HL-60/S4 treated with retinoic acid at 250 ng/mL for 4 days and 3 days (cell line): ENCODE measurements around the gene LRPAP1.
"Not testable (repeated sequence)": the region's sequence is repeated elsewhere in the genome, so short reads cannot be mapped to it uniquely, and the experiment has no call there.

Source experiments
- in situ Hi-C: fragments of 300-500 bp; cut with MboI; formaldehyde crosslinking; loops from 2 replicates; pipeline ENCODE4 v1.7.0; 2022; ENCODE audit warnings: low sequenced_read_pairs

Gene LRPAP1

GRCh38 chr4:3520276-3520675 lies 11.9 kb downstream of the LRPAP1 start:
- in situ Hi-C loops: no loop called here

GRCh38 chr4:3519468-3520264 lies 12.6 kb downstream of the LRPAP1 start:
- in situ Hi-C loops: no loop called here

- in situ Hi-C loops: no loop called here
Measured at GRCh38 chr4:3518941-3519340, 13.3 kb downstream of the LRPAP1 start.

- in situ Hi-C loops: no loop called here
Measured at GRCh38 chr4:3518511-3518880, 13.7 kb downstream of the LRPAP1 start.

GRCh38 chr4:3517731-3518510 lies 14.3 kb downstream of the LRPAP1 start:
- in situ Hi-C loops: no loop called here

- in situ Hi-C loops: no loop called here
Measured at GRCh38 chr4:3516836-3517730, 15.1 kb downstream of the LRPAP1 start.

GRCh38 chr4:3516061-3516835 lies 16.0 kb downstream of the LRPAP1 start:
- in situ Hi-C loops: no loop called here

- in situ Hi-C loops: no loop called here
Measured at GRCh38 chr4:3515646-3516045, 16.6 kb downstream of the LRPAP1 start.

GRCh38 chr4:3514806-3515501 lies 17.3 kb downstream of the LRPAP1 start:
- in situ Hi-C loops: no loop called here

- in situ Hi-C loops: no loop called here
Measured at GRCh38 chr4:3514221-3514780, 17.9 kb downstream of the LRPAP1 start.

GRCh38 chr4:3513807-3514206 lies 18.4 kb downstream of the LRPAP1 start:
- in situ Hi-C loops: no loop called here

- in situ Hi-C loops: no loop called here
Measured at GRCh38 chr4:3512719-3513118, 19.5 kb downstream of the LRPAP1 start.

GRCh38 chr4:3512279-3512678 lies 19.9 kb downstream of the LRPAP1 start:
- in situ Hi-C loops: no loop called here

- in situ Hi-C loops: not testable (repeated sequence)
Measured at GRCh38 chr4:3511601-3512000, 20.6 kb downstream of the LRPAP1 start.

- in situ Hi-C loops: no loop called here
Measured at GRCh38 chr4:3511187-3511586, 21.0 kb downstream of the LRPAP1 start.

- in situ Hi-C loops: no loop called here
Measured at GRCh38 chr4:3510481-3510880, 21.7 kb downstream of the LRPAP1 start.

- in situ Hi-C loops: no loop called here
Measured at GRCh38 chr4:3508542-3508941, 23.7 kb downstream of the LRPAP1 start.

- in situ Hi-C loops: no loop called here
Measured at GRCh38 chr4:3505231-3505630, 27.0 kb downstream of the LRPAP1 start.
